ENCODE measurements around the gene CLK2.
"Not testable (repeated sequence)": the region's sequence is repeated elsewhere in the genome, so short reads cannot be mapped to it uniquely, and the experiment has no call there.

Gene CLK2

DNA sequence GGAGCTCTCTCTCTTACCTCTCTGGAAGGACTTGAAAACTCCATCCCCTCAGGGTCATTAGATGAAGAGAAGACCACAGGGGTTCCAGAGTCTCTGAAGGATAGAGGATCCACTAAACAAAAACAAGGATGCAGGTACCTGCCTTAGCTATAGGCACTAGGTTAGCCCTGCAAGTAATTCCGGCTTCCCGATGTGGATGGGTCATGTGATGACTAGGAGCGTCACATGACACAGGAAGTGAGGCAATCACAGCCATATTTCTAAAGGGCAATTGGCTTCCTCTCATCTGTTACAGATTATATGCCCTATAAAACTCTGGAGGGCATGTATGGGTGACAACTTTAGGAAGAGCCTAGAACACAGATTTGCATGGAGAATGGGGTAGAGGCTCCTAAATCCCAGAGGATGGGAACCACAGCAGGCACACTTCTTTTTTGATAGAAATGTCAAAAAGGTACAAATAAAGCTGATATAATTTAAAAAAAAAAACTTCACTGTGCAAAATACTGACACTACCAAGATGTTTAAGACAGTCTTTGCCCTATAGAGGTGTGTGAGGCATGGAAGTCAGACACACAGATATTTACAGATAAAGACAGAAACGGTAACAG is 32.1 kb downstream of the CLK2 start:
- DNase-seq, result no peak

DNA sequence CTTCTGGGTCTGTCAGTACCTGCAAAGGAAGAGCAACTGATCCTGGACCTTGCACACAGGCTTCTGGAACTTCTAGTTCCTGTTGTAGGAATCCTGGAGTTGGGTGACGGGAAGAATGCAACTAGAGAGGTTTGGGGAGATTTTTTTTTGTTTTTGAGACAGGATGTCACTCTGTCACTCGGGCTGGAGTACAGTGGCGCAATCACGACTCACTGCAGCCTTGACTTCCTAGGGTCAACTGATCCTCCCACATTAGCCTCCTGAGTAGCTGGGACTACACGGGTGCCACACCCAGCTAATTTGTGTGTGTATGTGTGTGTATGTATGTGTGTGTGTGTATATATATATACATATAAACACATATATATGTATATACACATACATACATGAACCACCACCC is 36.9 kb downstream of the CLK2 start:
- no peak for DNase-seq

DNA sequence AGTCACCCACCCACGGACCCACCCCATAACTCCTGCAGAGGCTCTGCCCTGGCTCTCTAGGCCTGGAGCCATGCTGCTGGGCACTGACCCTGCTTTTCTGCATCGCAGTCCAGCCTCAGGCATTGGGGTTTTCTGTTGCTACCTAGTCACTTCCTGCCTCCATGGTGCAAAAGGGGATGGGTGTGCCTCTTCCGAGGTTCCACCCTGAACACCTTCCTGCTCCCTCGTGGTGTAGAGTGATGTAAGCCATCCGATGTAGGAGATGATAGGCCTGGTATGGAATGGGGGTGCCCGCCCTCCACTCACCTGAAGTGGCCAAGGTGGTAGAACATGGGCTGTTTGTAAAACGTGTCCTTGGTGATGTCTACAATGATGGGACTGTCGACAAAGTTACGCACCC is 37.9 kb downstream of the CLK2 start:
- not testable (repeated sequence) for DNase-seq

DNA sequence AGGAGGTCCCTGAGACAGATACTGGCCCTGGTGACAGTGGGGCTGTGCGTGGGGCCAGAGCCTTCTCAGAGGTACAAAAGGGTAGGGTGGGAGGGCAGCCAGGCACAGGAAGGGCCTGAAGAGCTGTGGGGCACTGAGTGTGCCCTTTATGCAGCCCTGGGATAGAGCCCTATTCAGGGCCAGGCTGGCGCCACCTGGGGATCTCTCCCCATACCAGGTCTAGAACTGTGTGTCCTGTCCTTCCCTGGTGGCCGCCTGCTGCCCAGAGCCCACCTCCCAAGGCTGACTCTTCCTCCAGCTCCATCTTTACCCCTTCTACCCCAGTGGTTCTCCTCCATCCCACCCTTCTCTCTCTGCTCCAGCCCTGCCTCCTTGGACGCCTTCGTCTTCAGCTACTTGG is 39.8 kb downstream of the CLK2 start:
- DNase-seq, result not testable (repeated sequence)

DNA sequence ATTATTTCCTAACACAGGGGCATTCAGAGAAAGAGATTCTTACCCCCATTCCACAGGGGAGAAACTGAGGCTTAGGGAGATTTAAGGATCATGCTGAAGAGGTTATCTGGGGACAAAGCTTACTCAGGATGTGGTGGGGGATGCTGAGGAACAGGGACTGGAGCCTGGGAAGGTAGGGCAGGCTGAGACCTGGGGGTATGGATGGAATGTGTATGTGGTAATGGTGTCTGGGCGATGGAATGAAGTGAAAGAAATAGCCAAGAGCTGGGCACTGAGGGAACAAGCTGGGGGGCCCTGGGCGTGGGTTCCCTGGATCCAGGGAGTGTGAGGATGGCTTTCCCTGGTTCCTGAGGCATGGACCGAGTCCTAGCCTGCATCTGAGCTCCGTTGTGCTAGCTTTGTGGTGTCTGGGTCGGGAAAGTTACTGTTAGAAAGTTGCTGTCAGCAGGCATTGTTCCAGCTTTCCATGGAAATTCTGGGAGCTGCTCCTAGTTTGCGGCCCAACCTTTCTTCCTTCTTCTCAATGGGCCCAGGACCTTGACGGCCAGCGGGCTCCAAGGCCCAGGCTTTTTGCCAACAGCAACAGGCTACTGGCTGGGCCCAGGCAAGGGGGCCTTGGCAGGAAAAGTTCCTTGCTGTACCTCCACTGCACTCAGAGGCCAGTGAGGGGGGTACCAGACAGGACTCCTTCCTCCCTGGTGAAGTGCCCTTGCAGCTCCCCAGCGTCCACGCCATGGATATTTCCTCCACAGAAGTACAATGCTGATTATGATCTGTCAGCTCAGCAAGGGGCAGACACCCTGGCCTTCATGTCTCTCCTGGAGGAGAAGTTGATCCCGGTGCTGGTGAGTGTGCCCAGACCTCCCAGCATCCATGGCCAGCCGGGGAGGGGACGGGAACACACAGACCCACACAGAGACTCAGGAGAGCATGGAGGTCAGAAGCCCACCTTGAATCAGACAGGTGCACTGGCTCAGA is 41.0 kb downstream of the CLK2 start:
- not testable (repeated sequence) for DNase-seq

DNA sequence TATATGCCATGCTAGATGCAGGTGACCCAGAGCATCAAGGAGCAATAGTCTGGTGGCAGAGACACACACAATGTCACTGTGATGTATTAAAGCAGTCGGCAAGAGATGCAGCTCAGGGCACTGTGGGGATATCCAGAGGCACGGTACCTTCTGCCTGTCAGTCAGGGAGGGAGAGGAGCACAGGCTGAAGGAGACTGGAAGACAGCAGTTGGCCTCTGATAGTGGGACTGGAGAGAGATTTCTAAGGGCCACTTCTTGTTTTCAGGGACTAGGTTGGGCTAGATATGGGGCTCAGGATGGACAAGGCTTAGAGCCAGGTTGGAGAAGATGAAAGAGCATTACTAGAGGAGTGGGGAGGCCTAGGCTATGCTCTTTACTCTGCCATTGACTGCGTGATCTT is 42.0 kb downstream of the CLK2 start:
- DNase-seq, result not testable (repeated sequence)

DNA sequence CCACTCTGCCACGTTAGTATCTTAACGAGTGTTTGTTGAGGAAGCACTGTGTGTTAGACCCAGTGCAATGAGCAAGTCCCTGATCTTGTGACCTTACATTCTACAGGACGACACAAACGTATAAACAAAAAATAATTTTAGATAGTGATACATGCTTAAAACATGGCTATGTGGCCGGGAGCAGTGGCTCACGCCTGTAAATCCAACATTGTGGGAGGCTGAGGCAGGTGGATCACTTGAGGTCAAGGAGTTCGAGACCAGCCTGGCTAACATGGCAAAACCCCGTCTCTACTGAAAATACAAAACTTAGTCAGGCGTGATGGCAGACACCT is 45.2 kb downstream of the CLK2 start:
- no peak for DNase-seq

DNA sequence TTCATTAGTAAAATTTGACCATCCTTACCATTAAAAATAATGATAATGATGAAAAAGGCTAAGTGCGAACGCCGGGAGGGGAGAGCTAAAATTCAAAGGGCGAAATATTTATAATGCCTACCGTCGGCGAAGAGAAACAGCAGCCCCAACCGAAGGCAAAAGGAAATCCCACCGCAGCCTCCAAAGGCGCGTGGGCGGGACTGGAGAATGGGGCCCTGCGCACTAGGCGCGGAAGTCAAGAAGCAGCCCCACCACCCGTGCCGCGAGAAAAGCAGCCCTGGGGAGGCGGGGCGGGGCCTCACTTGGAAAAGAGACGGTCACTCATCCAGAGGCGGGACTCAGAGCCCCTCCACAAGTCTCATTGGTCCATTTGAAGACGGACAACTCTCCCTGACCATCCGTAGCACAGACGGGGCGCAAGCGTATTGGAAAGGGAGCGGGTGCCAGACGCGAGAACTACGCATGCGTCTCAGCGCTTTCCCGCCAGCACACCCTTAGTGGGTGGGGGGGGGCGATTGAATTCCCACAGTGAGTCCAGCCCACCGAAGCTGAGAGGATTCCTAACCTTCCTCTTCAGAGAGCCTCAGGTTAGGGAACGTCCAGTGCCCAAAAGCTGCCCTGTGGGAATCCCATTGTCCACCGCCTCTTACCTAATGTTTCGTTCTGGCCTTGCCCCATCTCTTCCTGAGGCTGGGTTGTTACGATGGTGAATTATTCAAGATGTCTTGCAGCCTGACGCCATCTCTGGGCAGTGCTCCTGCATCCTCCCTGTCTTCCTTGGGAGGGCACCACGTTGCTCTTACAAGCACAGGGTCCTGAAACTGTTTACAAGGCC is 45.8 kb downstream of the CLK2 start:
- DNase-seq, result peak; percentile 87

DNA sequence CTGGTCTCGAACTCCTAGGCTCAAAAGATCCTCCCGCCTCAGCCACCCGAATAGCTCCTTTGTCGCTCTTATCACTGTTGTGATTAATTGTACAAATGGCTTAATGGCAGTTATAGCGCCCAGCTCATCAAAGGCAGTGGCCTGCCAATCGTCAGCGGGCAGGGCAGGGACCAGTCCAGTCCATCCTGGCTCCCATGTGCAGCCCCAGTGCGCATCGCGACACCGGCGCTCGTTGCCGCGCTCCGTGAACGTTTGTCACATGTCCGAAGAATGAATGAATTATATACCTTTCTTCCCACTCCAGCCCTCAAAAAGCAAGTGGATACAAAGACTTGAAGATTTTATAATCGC is 46.4 kb downstream of the CLK2 start:
- DNase-seq, result no peak

DNA sequence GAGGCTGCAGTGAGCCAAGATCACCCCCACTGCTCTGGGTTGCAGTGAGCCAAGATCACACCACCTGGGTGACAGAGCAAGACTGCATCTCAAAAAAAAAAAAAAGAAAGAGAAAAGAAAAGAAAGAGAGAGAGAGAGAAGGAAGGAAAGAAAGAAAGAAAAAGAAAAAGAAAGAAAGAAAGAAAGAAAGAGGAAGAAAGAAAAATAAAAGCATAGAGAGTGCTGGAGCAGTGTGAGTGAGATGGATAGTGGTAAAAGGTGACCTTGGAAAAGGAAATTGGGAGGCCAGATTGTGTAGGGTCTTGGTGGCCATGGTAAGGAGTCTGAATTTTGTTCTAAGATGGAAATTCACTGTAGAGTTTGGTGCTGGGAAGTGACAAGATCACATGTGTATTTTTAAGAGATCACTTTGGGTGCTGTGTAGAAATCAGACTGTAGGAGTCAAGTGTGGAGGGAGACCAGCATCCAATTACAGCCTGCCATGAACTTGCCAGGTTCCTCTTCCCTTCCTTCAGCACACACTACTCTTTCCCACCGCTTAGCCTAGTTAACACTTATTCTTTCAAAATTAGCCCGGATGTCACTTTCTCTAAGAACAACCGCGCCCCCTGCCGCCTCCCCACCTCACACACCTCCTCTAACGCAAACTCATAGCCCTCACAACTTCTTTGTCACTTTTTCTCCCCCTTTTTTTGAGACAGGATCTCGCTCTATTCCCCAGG is 47.0 kb downstream of the CLK2 start:
- peak; percentile 62 for DNase-seq

DNA sequence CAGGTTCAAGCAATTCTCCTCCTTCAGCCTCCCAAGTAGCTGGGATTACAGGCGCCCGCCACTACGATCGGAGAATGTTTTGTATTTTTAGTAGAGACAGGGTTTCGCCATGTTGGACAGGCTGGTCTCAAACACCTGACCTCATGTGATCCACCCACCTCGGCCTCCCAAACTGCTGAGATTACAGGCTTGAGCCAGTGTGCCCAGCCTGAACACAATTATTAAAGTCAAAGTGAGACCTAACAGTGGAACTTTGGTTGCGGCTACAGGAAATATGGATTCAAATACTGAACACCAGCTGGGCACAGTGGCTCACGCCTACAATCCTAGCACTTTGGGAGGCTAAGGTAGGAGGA is 47.9 kb downstream of the CLK2 start:
- not testable (repeated sequence) for DNase-seq

DNA sequence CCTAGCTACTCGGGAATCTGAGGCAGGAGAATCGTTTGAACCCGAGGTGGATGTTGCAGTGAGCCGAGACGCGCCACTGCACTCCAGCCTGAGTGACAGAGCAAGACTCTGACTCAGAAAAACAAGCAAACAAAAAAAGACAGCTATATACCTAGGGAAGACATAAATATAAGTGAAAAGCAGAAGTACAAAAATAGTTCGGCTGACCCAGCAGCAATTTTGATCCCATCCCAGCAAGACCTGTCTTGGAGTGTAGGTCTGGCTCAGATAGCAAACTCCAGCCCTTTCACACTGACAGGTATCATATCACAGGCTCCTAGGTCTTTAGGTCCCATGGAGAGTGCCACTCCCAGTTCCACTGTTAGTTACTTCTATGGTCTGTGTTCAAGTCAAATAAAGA is 50.3 kb downstream of the CLK2 start:
- DNase-seq, result no peak

DNA sequence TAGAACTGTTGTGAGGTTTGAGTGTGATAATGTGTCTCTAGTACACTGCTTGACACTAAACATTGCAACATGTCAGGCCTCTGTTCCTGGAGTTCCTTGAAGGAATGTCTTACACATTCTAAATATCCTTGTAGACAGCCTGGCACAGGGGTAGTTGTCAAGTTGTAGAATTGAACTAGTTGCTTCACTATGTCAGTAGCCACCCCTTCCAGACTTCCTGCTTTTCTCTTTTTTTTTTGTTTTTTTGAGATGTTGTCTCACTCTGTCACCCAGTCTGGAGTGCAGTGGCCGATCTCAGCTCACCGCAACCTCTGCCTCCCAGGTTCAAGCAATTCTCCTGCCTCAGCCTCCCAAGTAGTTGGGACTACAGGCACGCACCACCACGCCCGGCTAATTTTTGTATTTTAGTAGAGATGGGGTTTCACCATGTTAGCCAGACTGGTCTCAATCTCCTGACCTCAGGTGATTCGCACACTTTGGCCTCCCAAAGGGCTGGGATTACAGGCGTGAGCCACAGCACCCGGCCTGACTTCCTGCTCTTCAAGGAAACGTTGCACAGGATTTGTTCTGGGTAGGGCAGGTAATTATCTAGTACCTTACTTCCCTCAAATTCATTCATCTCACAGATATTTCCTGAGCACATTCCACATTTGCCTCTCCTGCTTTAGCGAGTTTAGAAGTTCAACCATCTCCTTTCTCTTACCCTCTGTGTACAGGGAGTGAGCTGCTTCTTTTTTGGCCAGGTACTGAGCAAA is 52.9 kb downstream of the CLK2 start:
- not testable (repeated sequence) for DNase-seq

DNA sequence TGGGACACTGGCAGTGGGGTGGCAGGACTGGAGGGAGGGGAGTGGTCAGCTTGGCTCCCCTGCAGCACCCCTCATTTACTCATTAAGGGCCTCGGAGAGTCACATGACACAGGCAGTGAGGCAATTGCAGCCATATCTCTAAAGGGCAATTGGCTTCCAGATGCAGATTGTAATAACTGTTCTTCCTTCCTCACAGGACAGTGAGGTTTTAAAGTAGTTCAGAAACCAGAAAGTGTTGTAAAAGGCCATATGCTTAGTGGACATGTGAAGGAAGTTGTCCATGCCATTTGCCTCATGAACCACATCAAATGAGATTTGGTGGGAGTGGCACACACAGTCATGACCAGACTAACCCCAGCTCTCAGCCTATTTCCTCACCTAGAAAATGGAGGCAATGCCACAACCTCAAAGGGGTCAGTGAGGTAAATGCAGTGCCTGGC is 53.7 kb downstream of the CLK2 start:
- DNase-seq, result no peak

DNA sequence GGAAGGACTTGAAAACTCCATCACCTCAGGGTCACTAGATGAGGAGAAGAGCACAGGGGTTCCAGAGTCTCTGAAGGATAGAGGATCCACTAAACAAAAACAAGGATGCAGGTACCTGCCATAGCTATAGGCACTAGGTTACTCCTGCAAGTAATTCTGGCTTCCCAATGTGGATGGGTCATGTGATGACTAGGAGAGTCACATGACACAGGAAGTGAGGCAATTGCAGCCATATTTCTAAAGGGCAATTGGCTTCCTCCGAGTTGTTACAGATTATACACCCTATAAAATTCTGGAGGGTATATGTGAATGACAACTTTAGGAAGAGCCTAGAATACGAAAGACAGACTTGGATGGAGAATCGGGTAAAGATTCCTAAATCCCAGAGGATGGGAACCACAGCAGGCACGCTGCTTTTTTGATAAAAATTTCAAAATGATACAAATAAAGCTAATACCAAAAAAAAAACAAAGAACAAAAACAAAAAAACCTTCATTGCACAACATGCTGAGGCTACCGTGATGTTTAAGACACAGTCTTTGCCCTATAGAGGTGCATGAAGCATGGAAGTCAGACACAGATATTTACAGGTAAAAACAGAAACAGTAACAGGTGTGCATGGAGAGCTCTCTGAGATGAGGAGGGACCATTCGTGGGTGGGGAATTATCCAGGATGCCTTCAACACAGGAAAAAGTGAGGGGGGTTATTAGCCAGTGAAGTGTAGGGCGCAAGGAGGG is 54.3 kb downstream of the CLK2 start:
- DNase-seq, result no peak

DNA sequence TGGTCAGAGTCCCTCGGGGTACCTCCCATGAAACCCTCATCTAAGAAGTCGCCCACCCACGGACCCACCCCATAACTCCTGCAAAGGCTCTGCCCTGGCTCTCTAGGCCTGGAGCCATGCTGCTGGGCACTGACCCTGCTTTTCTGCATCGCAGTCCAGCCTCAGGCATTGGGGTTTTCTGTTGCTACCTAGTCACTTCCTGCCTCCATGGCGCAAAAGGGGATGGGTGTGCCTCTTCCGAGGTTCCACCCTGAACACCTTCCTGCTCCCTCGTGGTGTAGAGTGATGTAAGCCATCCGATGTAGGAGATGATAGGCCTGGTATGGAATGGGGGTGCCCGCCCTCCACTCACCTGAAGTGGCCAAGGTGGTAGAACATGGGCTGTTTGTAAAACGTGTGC is 58.6 kb downstream of the CLK2 start:
- not testable (repeated sequence) for DNase-seq
